Neural progenitor cell (in vitro differentiated cells): ENCODE results near the gene GIT2. TPM values are rescaled to one million over a fixed set of nuclear protein-coding genes. Genes with fewer than 3 reads are reported as not detected.

Source experiments
- DNase-seq: peaks from one replicate; pipeline ENCODE4 v3.0.0-alpha.2; 2016; ENCODE audit warnings: low spot score
- H2AFZ ChIP-seq: fragments of 200-600 bp; sonication (generic); replicated peaks from 2 replicates; pipeline ENCODE4 v1.6.1; 2016; ENCODE audit warnings: antibody characterized with exemption
- H3F3A ChIP-seq: fragments of 200-600 bp; sonication (generic); 2 replicates; pipeline ENCODE4 v1.6.1; 2016; ENCODE audit warnings: antibody characterized with exemption, low read depth
- H3K27ac ChIP-seq: fragments of 200-600 bp; sonication (generic); 2 replicates; pipeline ENCODE4 v1.5.1; 2016; ENCODE audit warnings: mild to moderate bottlenecking
- H3K27me3 ChIP-seq: fragments of 200-600 bp; sonication (generic); 2 replicates; pipeline ENCODE4 v1.6.1; 2016; ENCODE audit warnings: mild to moderate bottlenecking, moderate library complexity
- H3K36me3 ChIP-seq: fragments of 200-600 bp; sonication (generic); 2 replicates; pipeline ENCODE4 v1.5.1; 2016
- H3K4me1 ChIP-seq: fragments of 200-600 bp; sonication (generic); 2 replicates; pipeline ENCODE4 v1.6.1; 2016; ENCODE audit warnings: mixed run types
- H3K4me2 ChIP-seq: fragments of 200-600 bp; sonication (generic); 2 replicates; pipeline ENCODE4 v1.6.1; 2016
- H3K4me3 ChIP-seq: fragments of 200-600 bp; sonication (generic); 2 replicates; pipeline ENCODE4 v1.5.1; 2016
- H3K79me2 ChIP-seq: fragments of 200-600 bp; sonication (generic); 2 replicates; pipeline ENCODE4 v1.6.1; 2016; ENCODE audit warnings: low read depth
- H3K9ac ChIP-seq: fragments of 200-600 bp; sonication (generic); 2 replicates; pipeline ENCODE4 v1.6.1; 2016
- H3K9me3 ChIP-seq: fragments of 200-600 bp; sonication (generic); 2 replicates; pipeline ENCODE4 v1.5.1; 2016; ENCODE audit warnings: low read depth
- H4K20me1 ChIP-seq: fragments of 200-600 bp; sonication (generic); 2 replicates; pipeline ENCODE4 v1.6.1; 2016; ENCODE audit warnings: low read depth
- H3K27ac Mint-ChIP-seq: 3 replicates; pipeline ENCODE4 v1.8.0; 2021; ENCODE audit warnings: mixed read lengths
- H3K27me3 Mint-ChIP-seq: 2 replicates; pipeline ENCODE4 v1.8.0; 2022; ENCODE audit warnings: low read depth, mild to moderate bottlenecking, inconsistent platforms, moderate library complexity, mixed read lengths; ENCODE audit not compliant: insufficient read depth
- H3K36me3 Mint-ChIP-seq: 3 replicates; pipeline ENCODE4 v1.8.0; 2021; ENCODE audit warnings: mixed read lengths
- H3K4me1 Mint-ChIP-seq: 3 replicates; pipeline ENCODE4 v1.8.0; 2021; ENCODE audit warnings: mixed read lengths
- H3K4me3 Mint-ChIP-seq: 3 replicates; pipeline ENCODE4 v1.8.0; 2021; ENCODE audit warnings: mild to moderate bottlenecking, moderate library complexity, mixed read lengths
- H3K9me3 Mint-ChIP-seq: 3 replicates; pipeline ENCODE4 v1.8.0; 2020; ENCODE audit warnings: mixed read lengths
- EZH2 ChIP-seq: fragments of 200-600 bp; sonication (generic); IDR thresholded peaks from 2 replicates; pipeline ENCODE4 v1.6.1; 2017; ENCODE audit warnings: antibody characterized with exemption, mild to moderate bottlenecking, moderate library complexity
- EZH2phosphoT487 ChIP-seq: fragments of 200-600 bp; sonication (generic); IDR thresholded peaks from 2 replicates; pipeline ENCODE4 v1.6.1; 2017; ENCODE audit warnings: antibody characterized with exemption
- total RNA-seq: library from RNA; depleted of rRNA; stranded (reverse); fragments of >200 nt; gene quantifications from 2 replicates; pipeline ENCODE4 v1.2.3, GENCODE V29; 2015; ENCODE audit warnings: low replicate concordance
- TF ChIP-seq, protein P1 (sequence below): fragments of 200-600 bp; sonication (generic); IDR thresholded peaks from 2 replicates; pipeline ENCODE4 v1.5.1; 2017; ENCODE audit warnings: antibody characterized with exemption, mild to moderate bottlenecking

Gene GIT2
- total RNA-seq, 1 donor from 2014 or later = 28.5 TPM

DNA sequence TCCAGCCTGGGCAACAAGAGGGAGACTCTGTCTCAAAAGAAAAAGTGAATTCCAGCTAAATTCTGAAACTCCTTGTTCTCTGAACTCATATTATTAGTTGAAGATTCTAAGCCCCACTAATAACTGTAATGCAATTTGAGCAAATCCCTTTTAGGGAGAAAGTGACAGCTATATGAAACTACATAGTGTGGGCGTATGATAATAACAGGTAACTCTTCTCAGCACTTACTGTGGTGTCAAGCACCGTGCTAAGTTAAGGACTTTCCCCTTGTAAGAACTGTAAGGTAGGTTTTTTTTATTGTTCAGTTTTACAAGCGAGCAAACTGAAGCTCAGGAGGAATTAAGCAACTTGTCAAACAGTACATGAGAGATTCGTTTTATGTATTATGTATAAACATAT is 8.4 kb upstream of the GIT2 start:
- H3K4me3 ChIP-seq = no peak overlapping the region
- no peak for DNase-seq
- H3K4me2 ChIP-seq = no peak overlapping the region
- TF ChIP-seq EZH2phosphoT487 = no peak
- TF ChIP-seq, protein P1, sequence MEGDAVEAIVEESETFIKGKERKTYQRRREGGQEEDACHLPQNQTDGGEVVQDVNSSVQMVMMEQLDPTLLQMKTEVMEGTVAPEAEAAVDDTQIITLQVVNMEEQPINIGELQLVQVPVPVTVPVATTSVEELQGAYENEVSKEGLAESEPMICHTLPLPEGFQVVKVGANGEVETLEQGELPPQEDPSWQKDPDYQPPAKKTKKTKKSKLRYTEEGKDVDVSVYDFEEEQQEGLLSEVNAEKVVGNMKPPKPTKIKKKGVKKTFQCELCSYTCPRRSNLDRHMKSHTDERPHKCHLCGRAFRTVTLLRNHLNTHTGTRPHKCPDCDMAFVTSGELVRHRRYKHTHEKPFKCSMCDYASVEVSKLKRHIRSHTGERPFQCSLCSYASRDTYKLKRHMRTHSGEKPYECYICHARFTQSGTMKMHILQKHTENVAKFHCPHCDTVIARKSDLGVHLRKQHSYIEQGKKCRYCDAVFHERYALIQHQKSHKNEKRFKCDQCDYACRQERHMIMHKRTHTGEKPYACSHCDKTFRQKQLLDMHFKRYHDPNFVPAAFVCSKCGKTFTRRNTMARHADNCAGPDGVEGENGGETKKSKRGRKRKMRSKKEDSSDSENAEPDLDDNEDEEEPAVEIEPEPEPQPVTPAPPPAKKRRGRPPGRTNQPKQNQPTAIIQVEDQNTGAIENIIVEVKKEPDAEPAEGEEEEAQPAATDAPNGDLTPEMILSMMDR = no peak
- TF ChIP-seq EZH2 = no peak
- peaks cover 3% of the 10 kb centered on the region for H3K79me2 ChIP-seq
- H2AFZ ChIP-seq = no peak overlapping the region
- H3K27ac ChIP-seq = no peak overlapping the region
- H3K27me3 Mint-ChIP-seq = peaks cover 4% of the 10 kb centered on the region
- H3K4me1 ChIP-seq = peaks cover 4% of the 10 kb centered on the region
- no peaks in the 10 kb centered on the region for H3K9me3 ChIP-seq
- H3K36me3 ChIP-seq = no peaks in the 10 kb centered on the region
- no peak overlapping the region for H3K4me3 Mint-ChIP-seq
- no peaks in the 10 kb centered on the region for H4K20me1 ChIP-seq
- no peaks in the 10 kb centered on the region for H3F3A ChIP-seq
- peaks cover 4% of the 10 kb centered on the region for H3K36me3 Mint-ChIP-seq
- H3K9ac ChIP-seq = no peak overlapping the region
- H3K27ac Mint-ChIP-seq = no peak overlapping the region
- no peaks in the 10 kb centered on the region for H3K9me3 Mint-ChIP-seq
- peaks cover 9% of the 10 kb centered on the region for H3K4me1 Mint-ChIP-seq
- H3K27me3 ChIP-seq = peaks cover 16% of the 10 kb centered on the region

DNA sequence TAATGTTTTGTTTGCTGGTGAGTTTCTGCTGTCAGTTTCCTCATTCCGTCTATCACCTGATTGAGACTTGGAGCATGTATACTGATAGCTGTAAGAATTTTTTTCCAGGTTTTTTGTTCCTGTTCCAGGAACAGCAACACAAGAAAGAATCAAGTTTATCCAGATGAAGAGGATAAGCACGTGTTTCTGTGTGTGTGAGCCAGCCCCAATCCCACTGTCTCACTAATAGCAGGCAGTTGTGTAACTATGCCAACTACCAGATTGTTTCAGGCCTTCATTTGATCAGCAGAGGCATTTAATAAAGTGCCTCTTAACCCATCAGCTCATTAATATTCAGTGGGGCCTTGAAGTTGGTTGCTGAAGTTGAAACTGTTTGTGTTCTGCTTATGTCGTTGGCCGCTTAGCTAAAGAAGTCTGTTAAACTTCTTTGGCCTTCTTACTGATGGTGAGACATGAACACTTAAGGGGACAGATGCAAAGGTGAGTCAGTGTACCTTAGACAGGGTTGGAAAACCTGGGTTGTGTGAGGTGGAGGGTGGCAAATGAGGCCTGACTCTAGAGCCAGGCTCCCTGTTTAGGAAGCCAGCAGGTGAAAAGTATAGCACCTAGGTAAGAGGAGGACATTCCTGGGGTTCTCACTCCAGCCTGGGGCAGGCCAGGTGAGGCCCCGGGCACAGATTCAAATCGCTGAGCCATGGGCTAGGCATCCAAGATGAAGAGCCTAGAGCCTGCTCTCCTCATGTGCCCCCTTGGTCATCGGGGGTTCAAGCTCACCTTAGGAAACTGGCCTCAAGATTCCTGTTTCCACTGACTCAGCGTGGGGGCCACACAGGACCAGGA is 6.7 kb upstream of the GIT2 start:
- H3K4me2 ChIP-seq = no peak overlapping the region
- peaks cover 4% of the 10 kb centered on the region for H3K36me3 Mint-ChIP-seq
- H3K9me3 Mint-ChIP-seq = no peaks in the 10 kb centered on the region
- peak overlapping the region; percentile 3 for H3K27ac Mint-ChIP-seq
- H3K79me2 ChIP-seq = peaks cover 3% of the 10 kb centered on the region
- no peak for DNase-seq
- H3F3A ChIP-seq = peaks cover 2% of the 10 kb centered on the region
- peaks cover 17% of the 10 kb centered on the region for H3K27me3 ChIP-seq
- no peak overlapping the region for H2AFZ ChIP-seq
- H3K4me3 ChIP-seq = no peak overlapping the region
- no peak for TF ChIP-seq EZH2phosphoT487
- TF ChIP-seq, protein P1 = no peak
- no peak for TF ChIP-seq EZH2
- no peaks in the 10 kb centered on the region for H3K36me3 ChIP-seq
- H3K9me3 ChIP-seq = no peaks in the 10 kb centered on the region
- H3K27ac ChIP-seq = no peak overlapping the region
- H3K27me3 Mint-ChIP-seq = peaks cover 9% of the 10 kb centered on the region
- H4K20me1 ChIP-seq = no peaks in the 10 kb centered on the region
- H3K9ac ChIP-seq = no peak overlapping the region
- no peak overlapping the region for H3K4me3 Mint-ChIP-seq
- H3K4me1 ChIP-seq = peaks cover 4% of the 10 kb centered on the region
- peaks cover 16% of the 10 kb centered on the region for H3K4me1 Mint-ChIP-seq

GRCh38 chr12:110001596-110001995 is 5.4 kb upstream of the GIT2 start:
- Histone ChIP-seq H2AFZ (no peak overlapping the region), H3K79me2 (peaks cover 3% of the 10 kb centered on the region), H4K20me1 (no peaks in the 10 kb centered on the region), H3F3A (peaks cover 6% of the 10 kb centered on the region), H3K36me3 (no peaks in the 10 kb centered on the region), H3K4me2 (no peak overlapping the region), H3K9me3 (no peaks in the 10 kb centered on the region), H3K27me3 (peaks cover 17% of the 10 kb centered on the region), H3K4me3 (no peak overlapping the region), H3K9ac (no peak overlapping the region), H3K27ac (no peak overlapping the region), H3K4me1 (peaks cover 4% of the 10 kb centered on the region)
- H3K27ac Mint-ChIP-seq = no peak overlapping the region
- no peaks in the 10 kb centered on the region for H3K9me3 Mint-ChIP-seq
- no peak for DNase-seq
- peaks cover 9% of the 10 kb centered on the region for H3K27me3 Mint-ChIP-seq
- TF ChIP-seq EZH2 (no peak), EZH2phosphoT487 (no peak)
- TF ChIP-seq, protein P1 = no peak
- H3K4me3 Mint-ChIP-seq = no peak overlapping the region
- H3K36me3 Mint-ChIP-seq = peaks cover 4% of the 10 kb centered on the region
- H3K4me1 Mint-ChIP-seq = peaks cover 16% of the 10 kb centered on the region
